GM19023 (cell line): ENCODE measurements around the gene RPL36AL.
"Not testable (repeated sequence)": the region's sequence is repeated elsewhere in the genome, so short reads cannot be mapped to it uniquely, and the experiment has no call there.

Experiments
- ATAC-seq: cut with Tn5 transposase; IDR thresholded peaks from one replicate; pipeline ENCODE4 v1.9.1; 2021; ENCODE audit warnings: mild to moderate bottlenecking, moderate library complexity; ENCODE audit not compliant: unreplicated experiment

RPL36AL gene

GRCh38 chr14:49620182-49621113 is at the start of gene RPL36AL, which contains the start of gene MGAT2:
Gene RPL36AL (minus strand): TSS chr14:49620626. CDS start chr14:49619104, 1,522 bp downstream.
Gene MGAT2 (plus strand): TSS chr14:49620799. CDS start chr14:49621269, 470 bp downstream.
- ATAC-seq, result peak; percentile 96

- no peak for ATAC-seq
Observed at GRCh38 chr14:49659526-49660455, 39.4 kb upstream of the RPL36AL start.

- not testable (repeated sequence) for ATAC-seq
Observed at GRCh38 chr14:49657500-49657899, 37.1 kb upstream of the RPL36AL start.

GRCh38 chr14:49654511-49654910 is 34.1 kb upstream of the RPL36AL start:
- ATAC-seq, result no peak

DNA sequence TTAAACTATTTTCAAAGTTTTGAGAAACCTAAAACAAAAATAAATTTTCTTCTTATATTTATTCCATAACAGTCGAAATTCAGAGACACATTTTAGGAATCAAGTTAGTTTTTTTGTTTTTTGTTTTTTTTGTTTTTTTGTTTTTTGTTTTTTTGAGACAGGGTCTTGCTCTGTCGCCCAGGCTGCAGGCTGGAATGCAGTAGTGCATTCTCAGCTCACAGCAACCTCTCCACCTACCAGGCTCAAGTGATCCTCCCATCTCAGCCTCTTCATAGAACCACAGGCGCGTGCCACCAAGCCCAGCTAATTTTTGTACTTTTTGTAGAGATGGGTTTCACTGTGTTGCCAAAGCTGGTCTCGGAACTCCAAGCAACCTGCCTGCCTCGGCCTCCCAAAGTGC is 33.1 kb upstream of the RPL36AL start:
- ATAC-seq, result no peak

DNA sequence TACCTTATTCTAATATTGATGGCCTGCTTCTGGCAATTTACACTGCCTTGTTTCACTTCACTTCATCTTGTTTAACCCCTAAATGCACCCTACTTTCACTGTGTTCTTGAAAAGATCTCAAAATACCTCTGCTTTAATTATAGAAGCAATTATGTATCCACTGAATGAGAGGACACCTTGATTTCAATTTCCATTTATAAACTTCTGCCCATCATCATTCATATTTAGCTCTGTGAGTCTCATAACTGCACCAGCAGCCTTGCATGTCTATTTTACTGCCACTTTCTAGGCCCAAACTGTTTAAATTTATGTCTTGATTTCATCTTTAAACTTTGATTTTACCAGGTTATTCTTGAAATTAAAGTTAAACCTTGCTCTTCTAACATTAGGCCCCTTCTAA is 21.7 kb upstream of the RPL36AL start:
- no peak for ATAC-seq

DNA sequence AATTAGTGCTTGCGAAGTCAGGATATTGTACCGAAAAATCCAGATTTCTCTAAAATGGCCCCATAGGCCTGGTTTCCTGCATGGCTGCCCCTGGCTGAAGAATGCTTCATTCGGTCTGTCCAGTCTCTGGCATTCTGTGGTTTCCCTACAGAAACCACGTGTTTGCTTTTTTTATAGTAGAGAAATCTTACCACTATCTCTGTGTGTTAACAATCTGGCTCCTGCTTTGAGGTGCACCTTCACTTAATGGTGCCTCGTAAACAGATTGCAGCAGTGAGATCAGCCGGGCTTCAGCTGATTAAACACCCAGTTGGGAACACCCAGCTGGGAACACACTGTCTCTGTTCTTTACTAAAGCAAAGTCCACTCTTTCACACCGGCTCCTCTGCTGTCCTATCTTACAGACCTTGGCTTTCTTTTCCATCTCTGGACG is 21.3 kb upstream of the RPL36AL start:
- ATAC-seq, result no peak

DNA sequence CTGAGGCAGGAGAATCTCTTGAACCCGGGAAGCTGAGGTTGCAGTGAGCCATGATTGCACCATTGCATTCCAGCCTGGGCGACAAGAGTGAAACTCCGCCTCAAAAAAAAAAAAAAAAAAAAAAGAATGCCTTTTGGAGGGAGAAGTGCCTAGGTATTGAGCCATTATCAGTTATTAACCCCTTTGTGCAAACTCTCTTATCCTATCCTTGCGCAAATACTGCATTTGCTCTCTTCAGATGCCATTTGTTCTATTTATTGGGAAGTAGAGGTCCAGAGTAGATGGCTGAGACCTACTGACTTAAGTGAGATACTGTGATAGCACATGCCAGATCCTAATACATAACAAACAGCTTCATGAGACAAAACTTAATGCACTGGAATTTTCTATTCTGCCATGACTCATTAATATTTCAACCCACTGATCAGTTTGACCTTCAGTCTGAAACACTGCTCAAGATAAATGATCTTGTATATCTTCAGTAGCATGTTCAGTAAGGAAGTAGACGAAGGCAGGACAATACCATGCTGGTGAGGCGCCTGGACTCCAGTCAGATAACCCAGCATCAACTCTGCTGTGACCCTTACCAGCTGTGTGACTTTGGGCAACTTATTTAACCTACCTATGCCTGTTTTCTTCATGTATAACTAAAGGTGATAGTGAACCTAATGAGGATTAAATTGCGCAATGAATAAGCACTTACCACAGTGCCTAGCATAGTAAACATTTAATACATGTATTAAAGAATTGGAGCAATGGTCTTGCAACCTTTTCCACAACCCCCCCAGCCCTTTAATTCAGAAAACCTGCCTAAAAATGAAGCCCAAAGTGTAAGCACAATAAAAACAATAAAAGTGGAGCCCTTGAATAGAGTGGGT is 20.4 kb upstream of the RPL36AL start:
- ATAC-seq, result no peak

- no peak for ATAC-seq
Observed at GRCh38 chr14:49637534-49638078, 17.2 kb upstream of the RPL36AL start.

DNA sequence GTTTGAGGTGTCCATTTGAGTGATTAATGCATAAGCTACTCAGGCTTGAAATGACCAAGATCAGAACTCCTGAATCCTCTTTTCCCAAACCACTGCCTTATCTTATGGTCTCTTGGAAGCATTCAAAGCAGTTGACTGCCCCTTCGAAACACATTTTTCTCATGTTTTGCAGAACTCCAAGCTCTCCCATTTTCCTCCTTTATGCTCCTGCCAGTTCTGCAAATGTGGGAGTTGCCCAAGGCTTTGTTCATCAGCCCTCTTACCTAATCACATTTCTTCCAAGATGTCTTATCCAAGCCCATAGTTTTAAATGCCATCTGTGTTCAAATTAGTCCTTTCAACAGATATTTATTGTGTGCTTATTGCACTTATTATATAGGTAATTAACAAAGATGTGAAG is 16.4 kb upstream of the RPL36AL start:
- ATAC-seq, result no peak

DNA sequence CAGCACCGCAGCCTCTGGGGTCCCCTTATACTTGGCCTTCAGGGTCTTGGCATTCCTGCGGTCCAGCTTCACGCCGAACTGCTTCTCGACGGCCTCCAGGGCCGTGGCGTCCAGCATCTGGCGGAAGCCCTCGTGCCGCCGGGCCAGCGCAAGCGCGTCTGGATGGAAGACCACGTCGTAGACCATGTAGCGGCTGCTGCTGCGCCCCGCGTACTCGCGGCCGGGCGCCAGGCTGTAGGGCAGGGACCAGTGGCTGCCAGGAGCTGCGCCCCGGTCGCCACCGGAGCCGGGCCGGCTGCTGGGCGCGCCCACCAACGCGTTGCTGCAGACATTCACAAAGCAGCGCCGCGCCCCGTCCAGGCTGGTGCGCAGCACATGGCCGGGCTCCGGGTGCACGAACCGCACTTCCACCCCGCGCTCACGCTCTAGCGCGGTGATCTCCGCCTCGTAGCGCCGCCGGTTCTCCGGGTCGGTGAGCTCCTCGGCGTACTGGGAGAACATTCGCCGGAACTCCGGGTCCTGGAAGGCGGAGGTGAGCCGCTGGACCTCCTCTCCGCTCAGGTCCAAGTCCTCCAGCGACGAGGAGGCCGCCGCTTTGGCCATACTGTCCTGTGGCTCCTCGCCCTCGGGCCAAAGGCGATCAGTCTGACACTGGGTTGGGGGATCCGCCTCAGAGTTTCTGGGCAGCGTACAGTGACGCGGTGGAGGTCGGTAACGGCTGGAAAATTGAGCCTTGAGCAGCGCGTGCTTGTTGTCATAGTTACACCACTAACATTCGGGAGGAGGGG is 14.3 kb upstream of the RPL36AL start, which contains the start of gene DNAAF2:
Gene DNAAF2 (minus strand): TSS at position 698 of the 788 bp plus-strand sequence. CDS start 95 bp downstream, at position 603.
- peak; percentile 32 for ATAC-seq

- peak; percentile 77 for ATAC-seq
Observed at GRCh38 chr14:49633640-49634546, 13.5 kb upstream of the RPL36AL start.

DNA sequence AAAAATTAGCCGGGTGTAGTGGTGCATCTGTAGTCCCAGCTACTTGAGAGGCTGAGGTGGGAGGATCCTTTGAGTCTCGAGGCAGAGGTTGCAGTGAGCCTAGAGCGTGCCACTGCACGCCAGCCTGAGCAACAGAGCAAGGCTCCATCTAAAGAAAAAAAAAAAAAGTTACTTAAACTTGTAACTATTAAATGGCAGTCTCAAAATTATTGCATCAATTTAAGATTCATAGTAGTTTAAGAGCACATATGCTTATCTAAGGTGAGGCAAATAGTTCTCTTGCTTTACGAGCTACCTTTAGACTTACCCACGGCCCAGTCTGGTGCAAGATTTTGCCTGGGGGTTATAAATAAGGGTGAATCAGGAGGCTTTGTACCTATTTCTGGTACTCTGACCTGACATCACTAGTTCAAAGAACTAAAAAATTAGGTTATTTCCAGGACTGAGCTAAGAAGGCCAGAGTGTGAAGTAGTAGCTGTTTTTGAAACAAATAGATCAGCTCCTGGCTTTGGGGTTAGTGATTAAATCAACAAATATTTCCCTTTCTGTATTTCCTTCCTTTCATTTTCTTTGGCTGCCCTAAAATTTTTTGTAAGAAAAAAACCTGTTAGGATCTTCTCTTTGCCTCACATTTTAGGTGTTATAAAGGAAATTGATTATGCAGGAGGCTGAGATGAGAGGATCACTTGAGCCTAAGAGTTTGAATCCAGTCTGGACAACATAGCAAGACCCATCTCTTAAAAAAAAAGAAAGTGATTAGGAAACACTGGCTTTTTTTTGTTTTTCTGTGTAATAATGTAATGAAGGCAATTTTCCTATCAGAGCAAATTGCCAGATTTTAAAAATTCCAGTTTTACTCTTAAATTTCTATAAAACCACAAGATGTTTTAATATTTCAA is 3.8 kb upstream of the RPL36AL start:
- no peak for ATAC-seq

DNA sequence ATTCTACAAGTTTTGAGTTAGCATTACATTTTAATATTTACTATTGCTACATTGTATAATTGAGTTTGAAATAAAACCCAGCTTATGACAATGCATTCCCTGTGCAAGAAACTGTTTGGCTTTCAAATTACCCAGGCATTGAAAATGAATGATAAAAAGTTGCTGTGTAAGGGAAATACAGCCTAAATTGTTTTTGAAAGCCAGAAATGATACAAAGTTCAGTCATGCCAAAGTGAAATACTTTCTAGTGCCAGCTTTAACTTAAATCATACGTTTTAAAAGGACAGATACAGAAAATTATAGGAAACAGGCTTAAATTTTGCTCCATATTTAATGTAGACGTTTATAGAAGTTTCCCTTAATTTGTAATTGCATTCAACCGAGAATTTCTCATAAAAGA is 3.0 kb upstream of the RPL36AL start:
- no peak for ATAC-seq

DNA sequence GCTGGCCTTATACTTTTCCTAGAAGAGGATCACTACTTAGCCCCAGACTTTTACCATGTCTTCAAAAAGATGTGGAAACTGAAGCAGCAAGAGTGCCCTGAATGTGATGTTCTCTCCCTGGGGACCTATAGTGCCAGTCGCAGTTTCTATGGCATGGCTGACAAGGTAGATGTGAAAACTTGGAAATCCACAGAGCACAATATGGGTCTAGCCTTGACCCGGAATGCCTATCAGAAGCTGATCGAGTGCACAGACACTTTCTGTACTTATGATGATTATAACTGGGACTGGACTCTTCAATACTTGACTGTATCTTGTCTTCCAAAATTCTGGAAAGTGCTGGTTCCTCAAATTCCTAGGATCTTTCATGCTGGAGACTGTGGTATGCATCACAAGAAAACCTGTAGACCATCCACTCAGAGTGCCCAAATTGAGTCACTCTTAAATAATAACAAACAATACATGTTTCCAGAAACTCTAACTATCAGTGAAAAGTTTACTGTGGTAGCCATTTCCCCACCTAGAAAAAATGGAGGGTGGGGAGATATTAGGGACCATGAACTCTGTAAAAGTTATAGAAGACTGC is 1.7 kb upstream of the RPL36AL start:
- no peak for ATAC-seq

DNA sequence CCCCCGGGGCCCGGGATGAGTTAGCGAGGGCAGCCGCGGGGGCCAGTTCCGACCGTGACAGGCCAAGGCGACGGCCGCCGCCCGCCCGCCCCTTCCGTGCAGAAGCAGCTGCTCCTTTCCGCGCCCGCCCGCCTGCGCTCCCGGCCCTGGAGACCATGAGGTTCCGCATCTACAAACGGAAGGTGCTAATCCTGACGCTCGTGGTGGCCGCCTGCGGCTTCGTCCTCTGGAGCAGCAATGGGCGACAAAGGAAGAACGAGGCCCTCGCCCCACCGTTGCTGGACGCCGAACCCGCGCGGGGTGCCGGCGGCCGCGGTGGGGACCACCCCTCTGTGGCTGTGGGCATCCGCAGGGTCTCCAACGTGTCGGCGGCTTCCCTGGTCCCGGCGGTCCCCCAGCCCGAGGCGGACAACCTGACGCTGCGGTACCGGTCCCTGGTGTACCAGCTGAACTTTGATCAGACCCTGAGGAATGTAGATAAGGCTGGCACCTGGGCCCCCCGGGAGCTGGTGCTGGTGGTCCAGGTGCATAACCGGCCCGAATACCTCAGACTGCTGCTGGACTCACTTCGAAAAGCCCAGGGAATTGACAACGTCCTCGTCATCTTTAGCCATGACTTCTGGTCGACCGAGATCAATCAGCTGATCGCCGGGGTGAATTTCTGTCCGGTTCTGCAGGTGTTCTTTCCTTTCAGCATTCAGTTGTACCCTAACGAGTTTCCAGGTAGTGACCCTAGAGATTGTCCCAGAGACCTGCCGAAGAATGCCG is 872 bp upstream of the RPL36AL start:
- ATAC-seq, result peak; percentile 40
